GM23338 (cell line): ENCODE measurements around the gene DUSP18. TPM values are rescaled to one million over a fixed set of nuclear protein-coding genes. Genes with fewer than 3 reads are reported as not detected.

Source experiments
- ATAC-seq: fragments of 200-7000 bp; cut with Tn5 transposase; 3 replicates; pipeline ENCODE4 v1.9.1; 2020
- DNase-seq: peaks from one replicate; pipeline ENCODE4 v3.0.0-alpha.2; 2015; ENCODE audit warnings: low spot score
- H2AFZ ChIP-seq: fragments of 200-600 bp; sonication (generic); 2 replicates; pipeline ENCODE4 v1.8.0; 2016; ENCODE audit warnings: antibody characterized with exemption, mild to moderate bottlenecking, moderate library complexity
- H3F3A ChIP-seq: fragments of 200-600 bp; sonication (generic); replicated peaks from 2 replicates; pipeline ENCODE4 v1.8.0; 2017; ENCODE audit warnings: antibody characterized with exemption, mixed run types, low read depth
- H3K27ac ChIP-seq: fragments of 200-600 bp; sonication (generic); 2 replicates; pipeline ENCODE4 v1.6.1; 2016; ENCODE audit warnings: low read depth
- H3K27me3 ChIP-seq: fragments of 200-600 bp; sonication (generic); 2 replicates; pipeline ENCODE4 v1.8.0; 2016; ENCODE audit warnings: mild to moderate bottlenecking, mixed run types, moderate library complexity; ENCODE audit not compliant: insufficient read depth
- H3K36me3 ChIP-seq: fragments of 200-600 bp; sonication (generic); 2 replicates; pipeline ENCODE4 v1.8.0; 2016; ENCODE audit warnings: mild to moderate bottlenecking; ENCODE audit not compliant: insufficient read depth
- H3K4me1 ChIP-seq: fragments of 200-600 bp; sonication (generic); 2 replicates; pipeline ENCODE4 v1.8.0; 2016; ENCODE audit warnings: mild to moderate bottlenecking, moderate library complexity; ENCODE audit not compliant: insufficient read depth
- H3K4me2 ChIP-seq: fragments of 200-600 bp; sonication (generic); 2 replicates; pipeline ENCODE4 v1.7.1; 2017; ENCODE audit warnings: mixed run types
- H3K4me3 ChIP-seq: fragments of 200-600 bp; sonication (generic); 2 replicates; pipeline ENCODE4 v1.6.1; 2016; ENCODE audit warnings: mixed run types
- H3K79me2 ChIP-seq: fragments of 200-600 bp; sonication (generic); replicated peaks from 2 replicates; pipeline ENCODE4 v1.8.0; 2017; ENCODE audit warnings: mild to moderate bottlenecking; ENCODE audit not compliant: insufficient read depth
- H3K9me2 ChIP-seq: fragments of 200-600 bp; sonication (generic); 2 replicates; pipeline ENCODE4 v1.8.0; 2017; ENCODE audit not compliant: insufficient read depth
- H4K20me1 ChIP-seq: fragments of 200-600 bp; sonication (generic); replicated peaks from 2 replicates; pipeline ENCODE4 v1.8.0; 2017; ENCODE audit warnings: mild to moderate bottlenecking; ENCODE audit not compliant: insufficient read depth
- H3K27ac Mint-ChIP-seq: 2 replicates; pipeline ENCODE4 v1.8.0; 2020; ENCODE audit warnings: inconsistent platforms, mild to moderate bottlenecking, moderate library complexity, mixed read lengths
- H3K27me3 Mint-ChIP-seq: 3 replicates; pipeline ENCODE4 v1.8.0; 2022; ENCODE audit warnings: low read depth, mild to moderate bottlenecking, moderate library complexity, mixed read lengths, inconsistent platforms; ENCODE audit not compliant: insufficient read depth, poor library complexity
- H3K36me3 Mint-ChIP-seq: 3 replicates; pipeline ENCODE4 v1.8.0; 2021; ENCODE audit warnings: low read depth, mild to moderate bottlenecking, inconsistent platforms, moderate library complexity, mixed read lengths
- H3K4me1 Mint-ChIP-seq: 3 replicates; pipeline ENCODE4 v1.8.0; 2020; ENCODE audit warnings: mild to moderate bottlenecking, inconsistent platforms, mixed read lengths
- H3K4me3 Mint-ChIP-seq: 3 replicates; pipeline ENCODE4 v1.8.0; 2021; ENCODE audit warnings: moderate library complexity, mild to moderate bottlenecking, inconsistent platforms, mixed read lengths
- H3K9me3 Mint-ChIP-seq: 3 replicates; pipeline ENCODE4 v1.8.0; 2020; ENCODE audit warnings: moderate library complexity, mild to moderate bottlenecking, inconsistent platforms, mixed read lengths
- CTCF ChIP-seq, 2 experiments: fragments of 200-600 bp in 1 of 2; sonication (generic) in 1 of 2; conservative IDR thresholded peaks; 2 replicates each; pipeline versions ENCODE4 v1.5.1 to v1.6.1; 2016 to 2017; ENCODE audit warnings: antibody characterized with exemption in 2 of 2, low read depth in 2 of 2, mild to moderate bottlenecking in 2 of 2, moderate library complexity in 1 of 2
- EZH2 ChIP-seq: fragments of 200-600 bp; sonication (generic); IDR thresholded peaks from one replicate; pipeline ENCODE4 v1.8.0; 2017; ENCODE audit warnings: antibody characterized with exemption, mild to moderate bottlenecking, low read depth; ENCODE audit not compliant: unreplicated experiment
- JUNB ChIP-seq: IDR thresholded peaks from one replicate; pipeline ENCODE4 v1.6.1; 2016; ENCODE audit warnings: antibody characterized with exemption; ENCODE audit not compliant: unreplicated experiment
- REST ChIP-seq: IDR thresholded peaks from one replicate; pipeline ENCODE4 v1.6.1; 2018; ENCODE audit warnings: antibody characterized with exemption; ENCODE audit not compliant: unreplicated experiment
- STAT1 ChIP-seq: IDR thresholded peaks from one replicate; pipeline ENCODE4 v1.6.1; 2016; ENCODE audit warnings: antibody characterized with exemption; ENCODE audit not compliant: unreplicated experiment
- ZNF114 ChIP-seq: fragments of 250-450 bp; sonication (Bioruptor Pico); IDR thresholded peaks from 2 replicates; pipeline ENCODE4 v1.5.0; 2020; ENCODE audit warnings: mild to moderate bottlenecking, moderate library complexity
- ZNF462 ChIP-seq: fragments of 250-450 bp; sonication (Bioruptor Pico); IDR thresholded peaks from 2 replicates; pipeline ENCODE4 v1.5.0; 2020; ENCODE audit warnings: mild to moderate bottlenecking, moderate library complexity
- long read RNA-seq: library from polyadenylated mRNA; unstranded; transcript quantifications from one replicate; pipeline ENCODE4 v2.0.0, GENCODE V29; 2020; ENCODE audit not compliant: unreplicated experiment
- polyA plus RNA-seq: library from polyadenylated mRNA; unstranded; fragments of >200 nt; fragmentation: Nextera tagmentation; extraction: Ambion mirVana; gene quantifications from 2 replicates; pipeline ENCODE4 v1.2.1, GENCODE V29; 2016
- total RNA-seq: library from RNA; depleted of rRNA; stranded (reverse); fragments of >200 nt; shearing (Covaris generic); gene quantifications from 2 replicates; pipeline ENCODE4 v1.2.3, GENCODE V29; 2014; rRNA removed

Gene DUSP18
- 1.5 and 2.7 TPM in 2 replicates for total RNA-seq
- 1.7 and 2.2 TPM in 2 replicates for polyA plus RNA-seq
- long read RNA-seq: 0 reads

GRCh38 chr22:30667494-30668385 lies at the start of gene DUSP18:
Gene DUSP18, minus strand, starts transcription at chr22:30667875. Its CDS starts 3,872 bp downstream, at chr22:30664003.
- Mint-ChIP-seq H3K4me1 (peaks cover 15% of the 10 kb centered on the region), H3K36me3 (no peaks in the 10 kb centered on the region), H3K9me3 (peaks cover 3% of the 10 kb centered on the region; the same call in 1 of the 3 replicates), H3K27ac (no peak within 1 kb of the TSS), H3K27me3 (peaks cover 14% of the 10 kb centered on the region), H3K4me3 (peak within 1 kb of the TSS; percentile 86)
- Histone ChIP-seq H3K9me2 (no peaks in the 10 kb centered on the region), H2AFZ (peak within 1 kb of the TSS; percentile 99), H3K4me3 (peak within 1 kb of the TSS; percentile 78), H4K20me1 (no peaks in the 10 kb centered on the region), H3K79me2 (no peaks in the 10 kb centered on the region), H3F3A (peaks cover 10% of the 10 kb centered on the region; the same call in 1 of the 2 replicates), H3K4me2 (peak within 1 kb of the TSS; percentile 87), H3K27ac (no peak within 1 kb of the TSS), H3K36me3 (no peaks in the 10 kb centered on the region), H3K27me3 (peaks cover 21% of the 10 kb centered on the region), H3K4me1 (peaks cover 16% of the 10 kb centered on the region)
- TF ChIP-seq CTCF (conservative IDR thresholded peaks at IDR 0.05; ENCODE audit: low read depth in 2 of 2) (peak; percentile 47 to 48), ZNF114 (CRISPR knock-in tag) (no peak), STAT1 (no peak), REST (no peak)
- DNase-seq (peak; percentile 97), ATAC-seq (peak; percentile 96)

GRCh38 chr22:30714062-30714461 lies 46.4 kb upstream of the DUSP18 start:
- Histone ChIP-seq H3K4me2 (no peak overlapping the region), H3F3A (no peaks in the 10 kb centered on the region), H4K20me1 (no peaks in the 10 kb centered on the region; the same call in 1 of the 2 replicates), H3K27ac (no peak overlapping the region), H3K4me1 (no peaks in the 10 kb centered on the region), H3K36me3 (no peaks in the 10 kb centered on the region), H3K4me3 (no peak overlapping the region), H2AFZ (no peak overlapping the region), H3K79me2 (no peaks in the 10 kb centered on the region), H3K27me3 (no peaks in the 10 kb centered on the region), H3K9me2 (no peaks in the 10 kb centered on the region)
- Mint-ChIP-seq H3K27ac (no peak overlapping the region), H3K4me3 (no peak overlapping the region), H3K9me3 (no peaks in the 10 kb centered on the region; the same call in 2 of the 3 replicates), H3K4me1 (no peaks in the 10 kb centered on the region), H3K36me3 (no peaks in the 10 kb centered on the region), H3K27me3 (peaks cover 2% of the 10 kb centered on the region)
- DNase-seq (no peak), ATAC-seq (no peak)
- no peak for TF ChIP-seq STAT1
- no peak for TF ChIP-seq ZNF462 (CRISPR knock-in tag)
- no peak for TF ChIP-seq ZNF114 (CRISPR knock-in tag)
- TF ChIP-seq JUNB: no peak
- TF ChIP-seq EZH2: no peak
